GM18873 (cell line): ENCODE data around the gene TTC29.

Source experiments
- ATAC-seq: cut with Tn5 transposase; IDR thresholded peaks from one replicate; pipeline ENCODE4 v1.9.1; 2021; ENCODE audit warnings: mild to moderate bottlenecking, moderate library complexity, moderate number of reproducible peaks; ENCODE audit not compliant: unreplicated experiment, low FRiP score

TTC29 gene, protein sequence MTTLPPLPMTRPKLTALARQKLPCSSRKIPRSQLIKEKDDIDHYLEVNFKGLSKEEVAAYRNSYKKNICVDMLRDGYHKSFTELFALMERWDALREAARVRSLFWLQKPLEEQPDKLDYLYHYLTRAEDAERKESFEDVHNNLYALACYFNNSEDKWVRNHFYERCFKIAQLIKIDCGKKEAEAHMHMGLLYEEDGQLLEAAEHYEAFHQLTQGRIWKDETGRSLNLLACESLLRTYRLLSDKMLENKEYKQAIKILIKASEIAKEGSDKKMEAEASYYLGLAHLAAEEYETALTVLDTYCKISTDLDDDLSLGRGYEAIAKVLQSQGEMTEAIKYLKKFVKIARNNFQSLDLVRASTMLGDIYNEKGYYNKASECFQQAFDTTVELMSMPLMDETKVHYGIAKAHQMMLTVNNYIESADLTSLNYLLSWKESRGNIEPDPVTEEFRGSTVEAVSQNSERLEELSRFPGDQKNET

DNA sequence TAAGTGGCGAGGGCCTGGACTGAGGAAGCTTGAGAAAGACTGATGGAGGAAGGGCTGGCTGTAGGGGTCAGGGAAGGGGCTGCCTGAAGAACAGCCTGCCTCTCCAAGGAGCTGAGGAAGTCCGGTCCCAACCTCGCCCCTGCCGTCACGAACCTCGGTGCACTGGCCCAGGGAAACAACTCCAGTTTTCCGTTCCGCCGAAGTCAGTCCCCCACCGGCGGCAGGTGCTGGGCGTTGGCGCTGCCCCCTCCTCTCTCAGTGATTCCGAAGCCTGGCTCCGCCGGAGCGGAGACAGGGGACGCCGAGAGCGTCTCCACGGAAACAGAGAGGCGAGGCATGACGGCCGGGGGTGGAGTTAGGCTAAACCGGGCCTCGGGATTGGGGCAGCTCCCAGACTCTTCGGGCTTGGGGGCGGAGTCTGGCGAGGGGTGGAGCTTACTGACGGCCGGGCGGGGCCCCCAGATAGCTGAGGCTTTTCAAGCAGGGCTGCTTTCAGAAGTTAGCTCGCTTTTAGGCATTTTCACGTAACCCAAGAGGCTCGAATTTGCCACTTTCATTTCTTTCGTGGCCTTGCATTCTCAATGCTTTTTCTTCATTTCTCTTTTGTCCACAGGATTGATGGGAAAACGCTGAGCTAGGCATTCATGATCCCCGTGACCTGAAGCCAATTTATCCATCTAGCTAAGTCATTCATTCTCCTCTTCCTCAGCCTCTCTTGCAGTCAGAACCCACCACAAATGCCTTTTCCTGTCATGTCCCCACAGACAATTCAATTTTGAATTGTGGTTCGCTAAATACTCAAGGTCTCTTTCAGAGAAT, at the start of gene TTC29:
TSS of gene TTC29 (minus strand) at position 309 of the 819 bp plus-strand sequence. CDS start 5,969 bp downstream, outside the sequence.
- peak; percentile 100 for ATAC-seq

DNA sequence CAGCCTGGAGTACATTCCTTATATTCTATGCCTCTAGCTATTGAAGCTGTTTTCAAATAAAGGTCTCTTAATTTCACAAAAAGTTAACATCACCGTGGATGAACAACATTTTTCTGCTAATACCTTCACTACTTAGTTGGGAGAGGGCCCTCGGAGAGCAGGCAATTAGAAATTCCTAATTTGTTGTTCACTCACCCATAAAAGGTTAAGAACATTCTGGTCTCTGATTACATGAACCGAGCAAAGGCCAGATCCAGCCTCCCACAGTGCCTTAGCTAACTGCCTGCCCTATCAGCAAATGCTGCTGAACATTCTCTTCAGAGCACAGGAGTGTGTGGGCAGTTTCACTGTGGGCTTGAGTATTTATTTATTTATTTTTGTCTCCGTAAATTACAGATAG, 36.0 kb upstream of the TTC29 start:
- ATAC-seq = no peak

DNA sequence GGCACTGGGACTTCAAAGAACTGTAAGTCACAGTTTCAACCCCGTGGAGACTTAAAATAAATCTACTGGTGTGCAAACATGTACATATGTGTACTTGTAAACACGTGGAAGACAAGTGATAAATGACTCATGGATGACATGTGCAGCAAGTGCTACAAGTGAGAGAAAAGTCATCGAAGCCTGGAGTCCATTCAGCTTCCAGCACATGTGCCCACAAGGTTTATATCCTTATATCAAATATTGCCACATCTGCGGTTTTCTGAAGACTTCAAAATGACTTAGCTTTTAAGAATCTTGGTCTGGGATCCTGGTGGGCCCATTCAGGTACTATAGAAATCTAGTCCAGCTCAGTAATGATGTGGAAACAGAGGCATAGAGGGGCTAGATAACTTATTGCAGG, 33.0 kb upstream of the TTC29 start:
- no peak for ATAC-seq

DNA sequence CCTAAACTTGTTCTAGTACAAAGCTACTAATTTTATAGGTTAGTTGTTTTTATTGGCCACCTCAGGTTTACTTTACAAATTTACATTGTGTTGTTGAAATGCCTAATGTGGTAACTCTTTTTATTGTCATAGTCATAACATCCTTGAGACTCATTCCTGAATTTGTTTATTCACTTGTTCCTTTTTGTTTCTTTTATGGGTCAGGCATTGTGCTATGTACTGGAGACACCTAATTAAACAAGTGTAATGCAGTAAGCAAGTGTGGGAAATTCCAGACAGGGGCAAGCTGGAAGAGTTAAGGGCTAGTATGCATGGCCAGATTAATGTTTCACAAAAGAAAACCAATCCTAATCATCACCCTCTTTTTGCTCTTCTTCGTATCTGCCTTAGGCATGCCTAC, 30.5 kb upstream of the TTC29 start:
- ATAC-seq = no peak

DNA sequence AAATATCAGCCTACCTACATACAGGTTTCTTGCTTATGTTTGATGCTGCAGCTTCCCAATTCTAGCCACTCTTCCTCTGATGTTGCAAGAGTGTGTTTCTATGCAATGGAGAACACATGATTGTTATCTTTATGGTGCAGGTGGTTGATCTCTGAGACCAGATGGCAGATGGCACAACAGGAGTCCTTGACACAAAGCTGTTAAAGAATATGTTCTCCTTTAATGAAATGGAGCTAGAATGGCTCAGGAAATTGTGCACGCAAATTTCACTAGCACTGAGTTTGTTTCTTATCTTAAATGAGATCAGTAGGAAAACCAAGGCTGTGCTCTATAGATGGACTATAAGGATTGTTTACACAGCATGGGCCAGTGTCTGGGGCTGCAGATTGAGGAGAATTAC, 29.9 kb upstream of the TTC29 start:
- ATAC-seq = no peak

- no peak for ATAC-seq
Measured at GRCh38 chr4:146975036-146975435, 29.4 kb upstream of the TTC29 start.

GRCh38 chr4:146972036-146972435, 26.4 kb upstream of the TTC29 start:
- no peak for ATAC-seq

DNA sequence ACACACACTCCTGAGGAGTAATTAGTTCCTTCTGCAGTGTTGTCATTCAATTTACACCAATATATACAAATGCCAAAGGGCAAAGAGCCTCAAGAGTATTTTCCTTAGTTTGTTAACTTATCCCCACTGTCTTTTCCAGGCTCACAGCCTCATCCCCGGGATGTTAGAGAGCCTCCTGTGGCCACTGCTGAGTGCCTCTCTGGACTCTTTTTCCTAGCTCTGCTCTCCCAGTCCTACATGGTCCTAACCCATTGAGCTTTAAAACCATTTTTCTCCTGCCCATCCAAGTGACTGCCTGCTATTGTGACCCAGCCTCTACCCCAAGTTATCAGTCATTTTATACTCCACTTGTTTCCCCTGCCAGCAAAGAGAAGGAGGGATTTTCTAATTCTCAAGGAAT, 23.5 kb upstream of the TTC29 start:
- no peak for ATAC-seq

DNA sequence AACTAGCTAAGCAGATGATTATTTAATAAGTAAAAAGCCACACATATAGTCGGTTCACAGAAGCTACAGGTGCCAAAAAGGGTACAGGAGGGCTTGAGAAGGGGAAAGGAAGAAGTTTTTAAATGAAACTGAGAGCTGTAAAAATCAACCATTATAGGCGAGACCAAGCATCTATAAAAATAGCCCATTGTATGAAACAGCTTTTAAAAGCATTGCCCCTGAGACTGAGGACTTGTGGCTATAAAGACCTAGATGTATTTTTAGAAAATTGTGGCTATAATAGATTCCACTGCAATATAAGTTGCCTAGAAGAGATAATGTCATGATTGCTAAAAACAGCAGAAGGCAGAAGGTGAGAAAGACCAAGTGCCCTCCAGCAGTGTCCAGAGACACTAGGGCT, 15.0 kb upstream of the TTC29 start:
- no peak for ATAC-seq

GRCh38 chr4:146959692-146960091, 14.0 kb upstream of the TTC29 start:
- no peak for ATAC-seq

GRCh38 chr4:146957237-146957636, 11.6 kb upstream of the TTC29 start:
- no peak for ATAC-seq

DNA sequence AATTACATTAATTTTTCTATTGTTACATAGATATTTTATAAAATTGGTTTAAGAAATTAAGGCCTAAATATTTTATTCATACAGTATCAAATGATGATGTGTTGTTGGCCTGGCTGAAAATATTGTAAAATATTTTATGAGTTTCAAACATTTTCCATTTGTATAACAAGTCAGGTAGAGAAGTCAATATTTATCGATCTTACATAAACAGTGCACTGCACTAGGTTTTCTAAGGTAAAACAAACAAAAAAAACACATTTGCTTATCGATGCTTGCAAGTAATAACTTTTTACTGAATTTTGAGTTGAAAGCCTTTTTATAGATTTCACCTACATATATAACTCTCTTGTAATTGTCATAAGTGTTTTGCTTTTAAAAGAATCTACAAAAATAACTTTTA, 7.2 kb upstream of the TTC29 start:
- ATAC-seq = no peak

- no peak for ATAC-seq
Measured at GRCh38 chr4:146949559-146949958, 3.9 kb upstream of the TTC29 start.

GRCh38 chr4:146943691-146944375, 1.8 kb downstream of the TTC29 start:
- ATAC-seq = no peak

- ATAC-seq = no peak
Measured at GRCh38 chr4:146932116-146932515, 13.5 kb downstream of the TTC29 start.

- no peak for ATAC-seq
Measured at GRCh38 chr4:146930673-146931072, 15.0 kb downstream of the TTC29 start.

DNA sequence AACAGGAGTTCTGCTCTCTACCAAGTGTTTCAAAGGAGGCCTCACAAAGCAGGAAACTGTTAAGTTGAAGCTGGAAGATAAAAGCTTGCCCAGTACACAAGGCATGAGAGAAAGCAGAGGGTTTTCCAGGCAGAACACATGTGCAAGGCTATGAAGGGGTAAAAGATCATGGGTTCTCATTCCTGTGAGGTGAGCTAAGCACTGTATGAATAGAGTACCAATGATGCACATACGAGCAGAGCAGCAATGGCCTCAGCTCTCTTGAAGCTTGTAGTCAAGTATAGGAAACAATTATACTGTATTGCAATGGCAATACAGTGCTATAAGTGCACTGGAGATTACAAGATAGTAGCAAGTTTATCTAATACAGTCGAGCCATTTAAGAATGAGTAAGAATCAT, 18.0 kb downstream of the TTC29 start:
- no peak for ATAC-seq

- no peak for ATAC-seq
Measured at GRCh38 chr4:146916479-146917076, 29.1 kb downstream of the TTC29 start.

GRCh38 chr4:146915132-146915531, 30.5 kb downstream of the TTC29 start:
- no peak for ATAC-seq

- ATAC-seq = no peak
Measured at GRCh38 chr4:146900295-146900694, 45.4 kb downstream of the TTC29 start.

DNA sequence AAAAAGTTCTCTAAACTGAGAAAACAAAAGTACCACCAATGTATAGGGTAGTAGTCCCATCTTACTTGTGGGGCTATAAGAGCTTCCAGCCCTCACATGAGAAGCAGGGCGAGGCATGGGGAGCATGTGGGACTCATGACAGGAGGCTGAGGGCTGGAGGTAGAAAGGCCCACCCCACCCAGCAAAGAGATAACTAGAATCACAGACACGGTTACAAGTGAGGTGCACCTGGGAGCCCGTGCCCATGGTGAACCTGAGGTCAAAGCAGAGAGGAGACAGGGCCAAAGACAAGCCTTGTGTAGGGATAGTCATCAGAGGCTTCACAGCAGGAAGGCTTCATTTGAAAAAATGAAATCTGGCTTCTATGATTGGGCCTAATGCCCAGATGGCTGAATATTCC, 55.4 kb downstream of the TTC29 start:
- ATAC-seq = no peak
